Colon (tissue), 2 donors: ENCODE results near the gene ACOT11.
"Not testable (repeated sequence)": the region's sequence is repeated elsewhere in the genome, so short reads cannot be mapped to it uniquely, and the experiment has no call there.

Experiments
- FAIRE-seq: peaks from 2 replicates; lab custom pipeline; 2012; peaks lifted over from hg19 to GRCh38; lab: Jason Lieb, UNC
- donor health status: control.
- donor health status: control.

Gene ACOT11

DNA sequence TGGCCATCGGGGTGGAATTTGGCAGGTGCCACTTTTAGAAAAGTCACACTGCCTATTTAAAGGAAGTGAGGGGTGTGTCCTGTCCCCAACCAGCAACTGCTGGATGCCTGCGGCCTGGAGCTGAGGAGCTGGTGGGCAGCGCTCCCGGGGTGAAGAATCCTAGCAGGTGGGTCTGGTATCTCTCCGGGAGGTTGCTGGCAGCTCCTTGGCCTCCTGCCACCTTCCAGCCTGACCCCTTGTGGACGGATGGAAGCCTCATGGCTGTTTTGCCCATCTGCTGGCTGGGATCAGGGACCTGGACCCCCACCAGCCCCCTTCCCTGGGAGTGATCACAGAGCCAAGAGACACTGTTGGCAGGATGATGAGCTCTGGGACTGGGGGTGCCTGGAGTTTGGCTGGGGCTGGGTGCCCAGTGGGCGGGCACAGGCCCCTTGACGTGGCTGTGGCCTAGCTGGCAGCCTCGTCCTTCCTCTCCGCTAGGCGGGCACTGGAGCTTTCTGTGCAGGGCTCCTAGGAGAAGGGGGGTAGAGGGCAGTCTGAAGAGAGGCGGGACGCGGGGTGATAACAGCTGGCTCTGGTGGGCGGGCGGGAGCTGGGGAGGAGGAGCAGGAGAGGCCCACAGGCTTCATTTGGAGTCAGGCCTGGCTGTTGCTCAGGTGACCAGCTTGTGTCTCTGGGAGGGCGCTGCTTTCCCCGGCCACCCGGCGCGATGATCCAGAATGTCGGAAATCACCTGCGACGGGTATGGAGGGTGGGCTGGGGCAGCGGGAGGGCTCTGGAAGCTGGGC lies at the start of gene ACOT11:
Gene ACOT11, plus strand, starts transcription at position 628 of the 788 bp plus-strand sequence. Its CDS starts 82 bp downstream, at position 710.
- FAIRE-seq: no peak

DNA sequence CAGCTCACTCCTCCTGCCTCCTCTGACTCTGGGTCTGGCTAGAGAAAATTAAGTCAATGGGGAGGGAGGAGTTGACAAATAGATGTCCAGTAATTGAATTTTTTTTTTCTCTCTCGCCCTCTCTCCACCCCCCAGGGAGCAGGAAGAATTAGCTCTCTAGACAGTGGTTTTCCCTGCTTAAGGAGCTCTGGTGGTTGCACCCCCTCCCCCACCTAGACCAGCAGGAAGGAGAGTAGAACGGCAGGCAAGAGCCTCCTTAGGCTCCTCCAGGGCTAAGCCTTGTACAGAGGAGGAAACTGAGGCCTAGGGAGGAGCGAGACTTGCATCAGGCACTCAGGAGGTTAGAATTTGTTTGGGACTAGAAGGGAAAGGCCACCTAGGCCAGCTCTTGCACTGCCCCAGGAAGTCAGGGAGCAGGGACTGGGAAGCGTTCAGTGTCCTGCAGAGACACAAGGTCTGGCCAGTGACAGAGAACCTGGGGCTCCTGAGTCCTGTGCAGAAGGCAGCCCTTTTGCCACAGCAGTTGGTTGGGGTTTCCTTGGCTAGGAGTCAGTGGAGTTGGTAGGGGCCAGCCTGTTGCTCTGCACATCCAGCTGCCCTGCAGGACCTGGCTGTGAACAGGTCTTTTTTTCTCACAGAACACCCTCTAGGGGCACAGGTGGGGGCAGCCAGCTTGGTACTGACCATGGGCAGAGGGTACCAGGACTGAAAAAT lies 49.5 kb upstream of the ACOT11 start:
- FAIRE-seq: no peak

DNA sequence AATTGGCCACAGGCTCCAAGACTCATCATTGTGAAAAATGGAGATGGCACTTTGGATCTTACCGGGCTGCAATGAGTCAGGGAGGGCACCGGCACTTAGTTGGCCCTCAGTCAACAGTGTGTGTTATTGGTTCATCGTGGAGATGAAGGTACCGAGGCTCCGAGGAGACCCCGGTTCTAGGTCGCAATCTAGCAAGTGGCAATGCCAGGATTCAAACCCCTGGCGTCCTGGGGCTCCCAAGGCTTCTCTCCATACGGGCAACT lies 49.0 kb upstream of the ACOT11 start:
- FAIRE-seq: no peak

DNA sequence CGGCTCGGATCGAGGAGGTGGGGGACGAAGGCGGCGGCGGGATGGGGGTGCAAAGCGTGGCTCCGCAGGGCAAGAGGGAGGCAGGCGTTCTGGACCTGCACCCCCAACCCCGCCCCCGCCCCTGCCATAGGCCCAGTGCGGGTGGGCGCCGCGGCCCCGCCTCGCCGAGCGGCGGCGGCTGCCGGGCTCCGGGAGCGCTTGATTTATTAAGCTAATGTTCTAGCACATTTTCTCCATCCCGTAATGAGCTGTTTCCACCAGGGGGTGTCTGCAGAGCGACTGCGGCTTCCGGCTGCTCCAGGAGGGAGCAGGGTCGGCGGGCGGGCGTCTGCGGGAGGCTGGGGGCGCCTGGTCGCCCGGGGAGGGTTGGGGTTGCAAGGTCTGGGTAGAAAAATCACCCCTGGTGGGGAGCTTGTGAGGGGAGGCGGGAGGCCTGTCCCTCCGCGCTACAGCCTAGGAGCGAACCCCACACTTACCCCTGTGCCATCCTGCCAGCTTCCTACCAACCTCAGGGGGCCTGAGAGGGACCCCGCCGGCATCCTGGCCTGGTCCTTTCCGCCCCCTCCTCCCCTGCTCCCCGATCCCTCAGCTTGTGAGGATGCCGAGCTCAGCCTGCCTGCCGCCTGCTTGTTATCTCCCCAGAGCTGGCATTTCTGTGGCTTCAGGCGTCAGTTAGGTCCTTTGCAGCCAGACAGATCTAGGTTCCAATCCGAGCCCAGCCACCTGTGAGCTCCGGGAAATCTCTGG lies 48.5 kb upstream of the ACOT11 start:
- no peak for FAIRE-seq

DNA sequence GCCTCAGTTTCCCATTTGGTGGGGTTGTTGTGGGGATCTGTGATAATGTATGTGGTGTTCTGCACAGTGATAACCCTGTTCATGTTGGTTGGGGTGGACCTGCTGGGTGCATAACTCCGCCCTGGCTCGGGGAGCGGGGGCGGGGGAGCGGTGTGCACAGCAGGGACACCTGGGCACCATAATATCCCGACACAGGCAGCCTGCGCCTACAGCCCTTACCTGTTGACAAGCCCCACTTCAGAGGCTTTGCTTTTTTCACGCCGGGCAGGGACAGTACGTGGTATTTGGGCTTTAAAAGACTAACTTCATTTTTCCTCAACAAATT lies 48.0 kb upstream of the ACOT11 start:
- FAIRE-seq: no peak

DNA sequence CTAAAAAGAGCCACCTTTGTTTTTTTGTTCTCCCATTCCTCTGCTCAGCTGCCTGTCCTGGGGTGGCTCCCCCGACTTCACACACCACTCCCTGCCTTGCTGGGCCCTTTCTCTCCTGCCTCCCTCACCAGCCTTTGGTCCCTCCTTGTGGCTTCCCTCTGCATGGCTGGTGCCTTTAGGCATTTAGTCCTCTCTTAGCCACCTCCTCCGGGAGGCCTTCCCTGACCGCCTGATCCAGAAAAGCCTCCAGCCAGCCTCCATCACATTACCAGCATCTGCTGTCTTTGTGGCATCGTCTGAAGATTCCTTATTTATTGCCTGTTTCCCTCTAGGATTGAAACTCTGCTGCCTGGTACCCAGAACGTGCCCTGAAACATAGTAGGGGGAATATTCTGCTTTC lies 46.2 kb upstream of the ACOT11 start:
- FAIRE-seq: no peak

DNA sequence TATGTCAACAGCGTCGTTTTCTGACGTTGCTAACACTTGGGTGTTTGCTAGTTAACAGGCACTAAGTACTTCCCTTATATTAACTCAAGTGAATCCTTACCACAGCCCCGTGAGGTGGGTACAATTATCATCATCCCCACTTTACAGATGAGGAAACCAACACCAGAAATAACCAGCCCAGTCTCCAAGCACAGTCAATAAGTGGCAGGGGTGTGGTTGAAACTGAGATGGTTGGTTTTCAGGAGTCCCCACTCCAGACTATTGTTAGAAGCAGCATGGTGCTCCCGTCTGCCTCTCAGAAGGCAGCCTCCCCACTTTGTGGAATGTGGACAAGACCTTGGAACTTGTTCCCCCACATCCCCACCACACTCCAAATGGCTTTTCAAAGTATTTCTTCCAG lies 45.7 kb upstream of the ACOT11 start:
- no peak for FAIRE-seq

DNA sequence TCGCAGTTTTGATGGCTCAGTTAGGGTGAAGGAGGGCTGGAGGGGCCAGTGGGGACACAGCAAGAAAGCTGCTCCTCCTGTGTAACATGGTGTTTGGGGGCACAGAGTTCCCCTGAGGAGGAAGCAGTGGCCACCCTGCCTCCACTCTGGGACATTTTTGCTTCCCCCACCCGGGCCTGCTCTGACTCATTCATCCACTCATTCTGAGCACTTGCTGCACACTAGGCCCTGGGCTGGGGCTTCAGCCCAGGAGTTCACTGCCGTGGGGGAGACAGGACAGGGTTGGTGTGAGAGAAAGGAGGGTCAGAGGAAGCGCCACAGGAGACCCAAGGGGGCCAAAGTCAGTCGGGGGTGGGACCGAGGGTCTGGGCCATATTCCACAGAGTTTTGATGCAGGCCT lies 41.4 kb upstream of the ACOT11 start:
- FAIRE-seq: no peak

DNA sequence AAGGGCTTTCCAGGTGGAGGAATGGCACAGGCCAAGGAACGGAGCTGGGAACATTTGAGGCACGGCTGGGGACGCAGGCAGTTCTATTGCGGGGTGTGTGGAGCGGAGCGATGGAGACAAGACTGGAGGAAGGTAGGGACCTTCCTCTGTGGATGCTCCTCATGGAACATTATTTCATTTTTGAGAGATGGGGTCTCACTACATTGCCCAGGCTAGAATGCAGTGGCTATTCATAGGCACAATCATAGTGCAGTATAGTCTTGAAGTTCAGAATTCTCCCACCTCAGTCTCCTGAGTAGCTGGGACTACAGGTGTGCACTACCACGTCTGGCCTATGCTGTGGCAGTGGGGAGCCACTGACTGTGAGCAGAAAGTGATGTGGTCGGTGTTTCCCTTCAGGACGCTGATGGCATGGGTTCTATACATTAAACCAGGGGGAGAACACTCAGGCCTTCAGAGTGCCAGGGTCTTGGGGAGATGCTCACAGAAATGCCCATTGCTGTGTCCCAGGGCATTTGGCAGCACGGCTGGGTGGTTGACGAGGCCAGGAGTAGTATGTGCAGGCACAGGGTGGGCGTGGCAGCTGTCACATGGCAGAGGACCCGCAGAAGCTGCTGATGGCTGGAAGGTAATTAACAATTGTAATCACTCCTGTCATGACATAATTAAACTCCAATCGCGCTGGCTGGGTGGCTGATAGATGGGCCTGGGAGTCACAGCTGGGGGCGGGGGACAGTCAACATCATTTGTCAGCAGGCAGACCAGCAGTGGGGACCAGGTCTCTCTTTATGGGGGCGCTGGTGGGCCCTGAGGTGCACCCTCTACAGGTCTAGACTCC lies 40.8 kb upstream of the ACOT11 start:
- no peak for FAIRE-seq

DNA sequence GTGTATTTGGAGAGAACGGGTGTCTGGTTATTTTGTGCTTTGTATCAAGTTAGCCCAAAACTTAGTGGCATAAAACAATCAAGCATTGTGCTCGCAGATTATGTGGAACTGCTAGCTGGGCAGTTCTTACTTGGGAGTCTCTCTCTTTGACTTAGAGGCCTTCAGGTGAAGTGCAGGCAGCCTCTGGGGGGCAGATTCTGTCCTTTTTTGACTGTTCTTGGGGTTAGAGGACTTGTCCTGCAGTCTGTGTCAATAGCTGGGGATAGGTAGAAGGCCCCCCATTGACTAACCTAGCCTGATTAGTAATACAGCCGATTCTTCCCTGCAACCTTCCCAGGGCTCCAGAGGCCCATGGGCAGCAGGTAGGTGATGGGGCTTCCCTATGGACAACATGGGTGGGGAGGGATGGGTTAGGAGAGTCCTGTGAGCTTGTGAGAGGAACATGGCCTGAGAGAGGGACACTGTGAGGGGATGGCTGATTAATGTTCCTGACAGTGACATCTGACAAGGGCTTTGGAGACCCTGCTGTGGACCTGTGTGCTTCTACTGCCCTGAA lies 37.2 kb upstream of the ACOT11 start:
- no peak for FAIRE-seq

DNA sequence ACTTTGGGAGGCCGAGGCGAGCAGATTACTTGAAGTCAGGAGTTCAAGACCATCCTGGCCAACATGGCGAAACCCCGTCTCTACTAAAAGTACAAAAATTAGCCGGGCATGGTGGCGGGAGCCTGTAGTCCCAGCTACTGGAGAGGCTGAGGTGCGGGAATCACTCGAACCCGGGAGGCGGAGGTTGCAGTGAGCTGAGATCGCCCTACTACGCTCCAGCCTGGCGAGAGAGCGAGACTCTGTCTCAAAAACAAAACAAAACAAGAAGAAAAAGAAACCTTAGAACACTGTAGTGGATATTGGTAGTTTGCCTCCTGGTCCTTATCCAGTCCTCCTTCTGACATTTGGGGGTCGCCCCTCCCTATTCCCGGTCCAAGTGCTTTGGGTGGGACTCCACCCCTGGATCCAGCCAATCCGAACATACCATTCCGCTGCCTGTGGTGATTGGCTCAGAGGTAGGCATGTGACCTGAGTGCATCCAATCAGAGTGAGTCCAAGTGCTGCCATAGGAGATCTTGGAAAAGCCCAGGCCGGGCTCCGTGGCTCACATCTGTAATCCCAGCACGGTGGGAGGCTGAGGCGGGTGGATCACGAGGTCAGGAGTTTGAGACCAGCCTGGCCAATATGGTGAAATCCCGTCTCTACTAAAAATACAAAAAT lies 34.0 kb upstream of the ACOT11 start:
- not testable (repeated sequence) for FAIRE-seq

DNA sequence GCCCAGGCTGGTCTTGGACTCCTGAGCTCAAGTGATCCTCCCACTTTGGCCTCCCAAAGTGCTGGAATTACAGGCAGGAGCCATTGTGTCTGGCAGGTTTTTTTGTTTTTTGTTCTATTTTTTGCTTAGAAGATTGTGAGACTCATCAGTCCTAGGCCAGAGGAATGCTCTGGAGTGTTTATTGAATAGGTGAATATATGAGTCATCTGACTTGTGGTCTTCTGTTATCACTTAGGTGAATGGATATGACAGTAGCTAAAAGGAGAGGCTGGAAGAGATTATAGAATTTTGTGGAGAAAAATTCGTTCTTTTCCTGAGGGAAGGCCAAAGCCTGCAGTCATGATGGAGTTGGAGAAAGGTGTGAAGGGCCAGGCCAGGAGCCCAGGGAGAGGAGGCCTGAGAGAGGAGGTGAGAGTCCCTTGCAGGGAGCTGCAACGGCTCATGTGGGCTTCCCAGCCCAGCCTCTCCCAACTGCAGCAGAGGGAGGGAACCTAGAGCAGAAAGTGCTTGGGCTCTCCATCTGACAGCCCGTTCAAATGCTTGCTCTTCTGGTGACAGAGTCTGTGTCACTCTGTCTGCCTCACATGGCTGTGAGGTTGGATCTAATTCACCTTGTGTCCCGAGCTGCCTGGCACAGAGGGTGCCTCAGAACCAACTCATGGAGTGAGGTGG lies 31.6 kb upstream of the ACOT11 start:
- no peak for FAIRE-seq

DNA sequence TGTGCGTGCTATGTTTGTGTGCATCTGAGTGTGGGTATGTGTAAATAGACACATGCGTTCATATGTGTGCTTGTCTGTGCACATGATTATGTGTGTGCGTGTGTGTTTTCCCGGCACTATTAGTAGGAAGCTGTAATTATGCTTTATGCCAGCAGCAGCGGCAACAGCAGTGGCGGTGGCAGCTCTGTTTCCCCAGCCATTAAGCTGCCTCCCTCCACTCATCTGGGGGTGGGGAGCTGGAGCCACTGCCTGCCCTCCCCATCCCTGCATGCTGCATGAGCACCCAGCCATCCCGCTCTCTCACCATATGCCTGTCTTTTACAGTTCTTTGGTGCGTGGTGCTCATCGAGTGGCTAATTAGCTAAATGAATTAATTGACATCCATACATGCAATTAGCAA lies 30.5 kb upstream of the ACOT11 start:
- no peak for FAIRE-seq

DNA sequence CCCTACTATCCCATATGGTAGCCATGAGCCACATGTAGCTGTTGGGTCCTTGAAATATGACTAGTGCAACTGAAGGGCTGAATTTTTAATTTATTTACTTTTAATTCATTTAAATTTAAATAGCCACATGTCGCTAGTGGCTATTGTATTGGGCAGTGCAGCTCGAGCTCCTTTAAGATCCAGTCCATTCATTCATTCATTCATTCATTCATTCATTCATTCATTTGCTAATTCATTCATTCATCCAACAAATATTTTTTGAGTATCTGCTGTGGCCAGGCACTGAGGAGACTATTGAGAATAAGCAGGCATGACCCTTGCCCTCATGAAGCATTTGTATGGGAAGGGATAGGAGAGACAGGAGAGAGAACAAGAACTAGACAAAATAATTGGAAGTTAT lies 29.5 kb upstream of the ACOT11 start:
- no peak for FAIRE-seq

DNA sequence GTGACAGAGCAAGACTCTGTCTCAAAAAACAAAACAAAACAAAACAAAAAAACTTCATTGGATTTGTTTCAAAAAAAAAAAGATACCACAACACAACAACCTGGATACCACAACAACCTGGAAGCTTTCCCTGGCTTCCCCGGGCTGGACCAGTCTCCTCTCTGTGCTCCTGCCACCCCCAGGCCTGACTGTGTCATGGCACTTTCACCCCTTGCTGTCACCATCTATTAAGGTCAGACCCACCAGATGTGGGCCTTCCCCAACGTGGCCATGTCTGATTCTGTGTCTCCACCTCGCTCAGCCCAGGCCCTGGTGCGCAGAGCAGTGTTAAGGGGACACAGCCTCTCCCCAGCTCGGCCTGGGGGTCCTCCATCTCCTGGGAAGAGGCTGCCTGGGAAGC lies 28.3 kb upstream of the ACOT11 start:
- no peak for FAIRE-seq

DNA sequence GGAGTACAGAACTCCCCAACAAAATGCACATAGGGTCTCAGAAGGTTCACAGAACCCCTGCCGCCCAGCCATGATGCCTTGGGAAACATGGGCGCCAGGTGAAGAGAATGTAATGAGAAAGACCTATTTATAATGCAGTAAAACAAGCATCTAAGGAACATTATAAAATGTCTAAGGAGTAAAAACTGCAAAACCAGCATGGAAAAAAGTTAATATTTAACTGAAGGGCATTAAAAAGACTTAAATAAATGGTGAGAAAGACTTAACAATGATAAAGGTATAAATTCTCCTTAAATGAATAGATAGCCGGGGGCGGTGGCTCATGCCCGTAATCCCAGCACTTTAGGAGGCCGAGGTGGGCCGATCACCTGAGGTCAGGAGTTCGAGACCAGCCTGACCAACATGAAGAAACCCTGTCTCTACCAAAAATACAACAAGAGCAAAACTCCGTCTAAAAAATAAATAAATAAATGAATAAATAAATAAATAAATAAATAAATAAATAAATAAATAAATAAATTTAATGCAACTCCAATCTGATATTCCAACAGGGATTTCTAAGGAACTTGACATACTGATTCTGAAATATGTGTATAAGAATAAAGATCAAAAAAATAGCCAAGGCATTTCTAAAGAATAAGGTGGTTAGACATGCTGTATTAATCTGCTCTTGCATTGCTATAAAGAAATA lies 27.3 kb upstream of the ACOT11 start:
- FAIRE-seq: peak; percentile 74

DNA sequence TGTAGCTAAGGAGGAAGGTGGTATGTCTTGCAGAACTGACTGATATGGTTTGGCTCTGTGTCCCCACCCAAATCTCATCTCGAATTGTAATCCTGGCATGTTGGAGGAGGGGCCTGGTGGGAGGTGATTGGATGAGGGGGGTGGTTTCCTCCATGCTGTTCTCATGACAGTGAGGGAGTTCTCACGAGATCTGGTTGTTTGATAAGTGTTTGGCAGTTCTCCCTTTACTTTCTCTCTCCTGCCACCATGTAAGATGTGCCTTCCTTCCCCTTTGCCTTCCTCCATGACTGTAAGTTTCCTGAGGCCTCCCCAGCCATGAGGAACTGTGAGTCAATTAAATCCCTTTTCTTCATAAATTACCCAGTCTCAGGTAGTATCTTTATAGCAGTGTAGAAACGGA lies 21.5 kb upstream of the ACOT11 start:
- not testable (repeated sequence) for FAIRE-seq

DNA sequence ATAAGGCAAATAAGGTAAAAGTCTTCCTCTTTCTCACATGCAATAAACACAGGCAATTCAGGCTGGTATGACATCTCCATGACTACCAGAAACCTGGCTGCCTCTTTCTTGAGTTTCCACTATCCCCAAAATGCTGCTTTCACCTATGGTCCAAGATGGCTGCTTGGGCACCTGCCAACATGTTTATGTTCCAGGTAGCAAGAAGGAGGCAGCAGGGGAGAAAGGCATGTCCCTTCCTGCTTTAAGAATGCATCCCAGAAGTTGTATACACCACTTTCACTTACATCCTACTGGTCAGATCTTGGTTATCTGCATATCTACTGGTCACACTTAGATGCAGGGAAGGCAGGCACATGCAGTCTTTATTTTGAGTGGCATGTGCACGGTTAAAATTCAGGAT lies 19.4 kb upstream of the ACOT11 start:
- FAIRE-seq: no peak

DNA sequence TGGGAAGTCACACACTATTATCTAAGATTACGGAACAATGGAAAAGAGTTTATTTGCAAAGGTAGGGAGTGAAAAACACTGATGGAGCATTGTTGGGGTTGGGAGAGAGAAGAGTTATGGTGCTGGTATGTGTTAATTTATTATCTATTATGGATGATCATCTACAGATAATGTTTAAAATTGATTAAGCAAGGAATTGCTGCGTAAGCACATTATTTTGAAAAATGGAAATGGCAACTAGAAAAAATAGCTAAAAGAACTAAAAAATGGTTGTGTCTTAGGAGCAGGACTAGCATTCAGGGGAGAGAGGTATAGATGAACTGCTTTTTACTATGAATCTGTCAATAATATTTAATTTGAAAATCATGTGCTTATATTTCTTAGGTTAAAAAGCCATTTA lies 16.0 kb upstream of the ACOT11 start:
- no peak for FAIRE-seq

DNA sequence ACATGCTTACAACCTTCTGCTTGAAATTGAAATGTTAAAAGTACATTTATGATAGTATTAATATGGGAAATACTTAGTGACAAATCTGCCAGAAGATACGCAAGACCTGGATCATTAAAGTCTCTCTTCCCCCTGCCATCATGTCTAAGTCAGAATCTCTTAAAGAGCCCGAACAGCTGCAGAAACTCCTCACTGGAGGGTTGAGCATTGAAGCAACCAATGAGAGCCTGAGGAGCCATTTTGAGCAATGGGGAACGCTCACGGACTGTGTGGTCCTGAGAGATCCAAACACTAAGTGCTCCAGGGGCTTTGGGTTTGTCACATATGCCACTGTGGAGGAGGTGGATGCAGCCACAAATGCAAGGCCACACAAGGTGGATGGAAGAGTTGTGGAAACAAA lies 11.4 kb upstream of the ACOT11 start:
- FAIRE-seq: not testable (repeated sequence)

DNA sequence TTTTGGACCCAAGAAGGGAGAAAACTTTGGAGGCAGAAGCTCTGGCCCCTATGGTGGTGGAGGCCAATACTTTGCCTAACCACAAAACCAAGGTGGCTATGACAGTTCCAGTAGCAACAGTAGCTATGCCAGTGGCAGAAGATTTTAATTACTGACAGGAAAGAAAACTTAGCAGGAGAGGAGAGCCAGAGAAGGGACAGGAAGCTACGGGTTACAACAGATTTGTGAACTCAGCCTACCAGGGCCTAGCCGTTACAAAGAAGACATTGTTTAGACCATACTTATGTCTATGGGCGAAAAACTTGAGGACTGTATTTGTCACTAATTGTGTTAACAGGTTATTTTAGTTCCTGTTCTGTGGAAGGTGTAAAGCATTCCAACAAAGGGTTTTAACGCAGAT lies 10.4 kb upstream of the ACOT11 start:
- FAIRE-seq: no peak
